Right lobe of liver (tissue), 4 donors: ENCODE measurements around the gene PHLDA2.

Experiments
- CTCF ChIP-seq, 4 donors: fragments of 200-600 bp in 3 of 4; fragments of 450-650 bp in 1 of 4; IDR thresholded peaks; one replicate each; pipeline versions ENCODE4 v1.5.1 to v1.8.0; 2016 to 2022; ENCODE audit warnings: antibody characterized with exemption in 4 of 4, mild to moderate bottlenecking in 2 of 4
- POLR2A ChIP-seq: fragments of 450-650 bp; IDR thresholded peaks from one replicate; pipeline ENCODE4 v1.6.1; 2017; ENCODE audit warnings: antibody characterized with exemption, mild to moderate bottlenecking
- donor health status: DM: no; HTN: no; CAD: no.
- donor health status: DM: no; HTN: no; CAD: no.
- donor health status: DM: no; HTN: yes; CAD: no.

GRCh38 chr11:2922655-2923054 is 6.6 kb downstream of the PHLDA2 start:
- no peak for TF ChIP-seq CTCF (IDR thresholded peaks at IDR 0.05)
- no peak for TF ChIP-seq POLR2A
